ENCODE data around the gene PPA1.
"Not testable (repeated sequence)": the region's sequence is repeated elsewhere in the genome, so short reads cannot be mapped to it uniquely, and the experiment has no call there.

Gene PPA1

DNA sequence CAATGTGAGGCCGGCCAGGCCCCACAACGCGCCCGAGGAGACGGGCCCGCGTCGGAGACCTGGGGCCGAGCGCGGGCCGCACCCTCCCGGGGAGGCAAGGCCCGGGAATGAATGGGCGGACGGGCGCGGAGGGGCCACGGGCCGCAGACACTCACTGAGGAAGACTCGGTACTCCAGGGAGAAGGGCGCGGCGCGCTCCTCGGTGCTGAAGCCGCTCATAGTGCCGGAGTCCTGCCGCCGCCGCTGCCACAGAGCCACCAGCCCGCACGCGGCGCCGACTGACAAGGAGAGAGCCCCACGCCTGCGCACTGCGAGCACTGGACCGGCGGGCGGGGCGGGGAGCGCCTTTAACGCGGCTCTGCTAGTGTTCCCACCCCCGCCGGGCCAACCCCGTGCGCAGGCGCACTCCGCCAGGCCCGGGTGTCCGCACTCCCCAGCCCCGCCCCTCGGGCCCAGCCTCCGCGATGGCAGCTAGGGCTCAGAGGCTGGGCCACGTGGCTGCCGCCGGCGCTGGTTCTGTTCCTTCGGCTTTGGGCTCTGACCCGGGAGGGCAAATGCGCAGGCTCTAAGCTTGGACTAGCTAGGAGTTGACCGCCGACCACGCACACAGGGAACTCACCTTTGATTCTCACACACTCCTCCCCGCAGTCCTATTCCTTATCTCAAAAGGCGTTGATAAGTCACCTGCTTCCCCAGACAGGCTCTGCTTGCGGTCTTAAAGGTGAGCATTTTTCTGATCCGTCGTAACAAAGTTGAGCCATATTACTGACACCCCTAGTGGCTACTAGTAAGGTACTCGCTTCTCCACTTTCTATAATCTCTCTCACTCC is at the start of gene PPA1:
Gene PPA1, minus strand, starts transcription at position 321 of the 830 bp plus-strand sequence. Its CDS starts 102 bp downstream, at position 219.
- peak; percentile 100 for DNase-seq

- no peak for DNase-seq
Observed at GRCh38 chr10:70281609-70282008, 48.4 kb upstream of the PPA1 start.

GRCh38 chr10:70280099-70280498 is 46.9 kb upstream of the PPA1 start:
- no peak for DNase-seq

DNA sequence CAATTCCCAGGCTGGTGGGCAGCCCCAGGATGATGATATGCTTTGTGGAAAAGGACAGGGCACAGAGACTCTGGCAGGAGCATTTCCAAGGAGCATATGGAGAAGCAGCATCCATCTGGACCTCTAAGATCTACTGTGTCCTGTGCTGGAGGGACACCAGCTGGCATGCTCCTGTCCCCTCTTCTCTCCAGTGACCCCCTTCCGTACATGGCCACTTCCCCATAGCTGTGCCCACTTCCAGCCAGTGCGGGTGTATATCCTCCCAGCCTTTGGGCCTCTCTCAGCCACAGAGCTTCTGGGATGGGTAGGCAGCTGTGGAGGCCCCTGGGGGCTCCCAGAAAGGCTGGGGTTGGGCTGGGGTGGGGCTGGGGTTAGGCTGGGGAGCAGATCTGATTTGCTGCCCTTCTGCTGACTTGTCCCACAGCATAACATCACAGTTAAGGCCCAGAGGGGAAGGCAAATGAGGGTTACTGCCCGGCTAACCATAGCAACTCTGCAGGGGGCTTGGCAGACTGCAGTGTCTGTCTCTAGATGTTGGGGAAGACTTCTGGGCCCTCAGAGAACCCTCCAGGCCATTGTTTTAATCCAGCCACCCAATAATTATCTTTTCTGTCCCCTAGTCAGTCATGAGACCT is 44.3 kb upstream of the PPA1 start:
- DNase-seq, result no peak

DNA sequence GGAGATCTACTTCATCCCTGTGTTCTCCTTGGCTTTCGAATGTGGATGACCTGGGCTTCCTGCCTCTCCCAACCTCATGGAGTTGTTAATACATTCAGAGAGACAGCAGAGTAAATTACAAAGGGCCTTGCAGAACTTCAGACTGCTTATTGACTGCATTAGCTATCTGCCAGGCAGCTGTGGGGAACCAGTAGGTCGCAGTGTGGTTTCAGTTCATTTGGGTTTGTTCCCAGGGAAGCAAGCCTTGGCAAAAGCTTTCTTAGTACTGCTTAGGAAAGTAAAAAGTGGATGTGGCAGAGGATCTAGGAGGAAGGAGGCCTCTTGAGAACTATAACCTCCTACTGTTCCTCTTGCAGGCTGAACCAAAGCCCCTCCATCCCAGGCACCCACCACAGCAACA is 41.4 kb upstream of the PPA1 start:
- DNase-seq, result no peak

- no peak for DNase-seq
Observed at GRCh38 chr10:70272925-70273316, 39.7 kb upstream of the PPA1 start.

DNA sequence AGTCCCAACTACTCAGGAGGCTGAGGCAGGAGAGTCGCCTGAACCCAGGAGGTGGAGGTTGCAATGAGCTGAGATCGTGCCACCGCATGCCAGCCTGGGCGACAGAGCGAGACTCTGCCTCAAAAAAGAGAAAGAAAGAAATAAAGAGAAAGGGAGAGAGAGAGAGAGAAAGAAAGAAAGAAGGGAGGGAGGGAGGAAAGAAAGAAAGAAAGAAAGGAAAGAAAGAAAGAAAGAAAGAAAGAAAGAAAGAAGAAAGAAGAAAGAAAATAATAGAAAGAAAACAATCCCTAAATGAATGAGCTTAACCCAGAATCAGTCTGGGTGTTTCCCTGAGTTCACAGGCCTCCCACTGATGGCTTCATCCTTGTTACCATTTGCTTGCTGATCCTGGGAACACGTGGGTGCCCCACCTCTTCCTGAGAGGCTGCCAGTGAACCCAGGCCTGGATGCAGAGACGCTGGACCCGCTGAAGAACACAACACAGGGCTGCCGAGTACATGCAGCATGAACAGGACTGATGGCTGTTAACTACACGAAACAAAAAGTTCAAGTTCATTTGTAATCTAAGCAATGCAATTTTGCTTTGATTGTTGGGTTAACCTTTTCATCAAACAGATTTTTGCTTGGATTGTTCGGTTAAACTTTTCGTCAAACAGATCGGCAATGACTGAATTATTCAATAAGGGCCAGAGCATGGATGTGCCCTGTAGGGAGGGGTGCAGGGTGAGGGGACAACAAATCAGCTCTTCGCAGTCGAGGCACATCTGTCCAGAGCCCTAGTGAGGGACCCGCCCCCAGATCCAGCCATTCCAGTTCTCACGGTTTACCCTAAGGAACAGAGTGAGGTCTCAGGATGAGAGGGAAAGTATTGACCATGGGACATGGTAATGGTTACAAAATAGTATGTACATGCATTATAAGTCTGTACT is 39.0 kb upstream of the PPA1 start:
- DNase-seq, result no peak

- DNase-seq, result no peak
Observed at GRCh38 chr10:70270952-70271351, 37.7 kb upstream of the PPA1 start.

DNA sequence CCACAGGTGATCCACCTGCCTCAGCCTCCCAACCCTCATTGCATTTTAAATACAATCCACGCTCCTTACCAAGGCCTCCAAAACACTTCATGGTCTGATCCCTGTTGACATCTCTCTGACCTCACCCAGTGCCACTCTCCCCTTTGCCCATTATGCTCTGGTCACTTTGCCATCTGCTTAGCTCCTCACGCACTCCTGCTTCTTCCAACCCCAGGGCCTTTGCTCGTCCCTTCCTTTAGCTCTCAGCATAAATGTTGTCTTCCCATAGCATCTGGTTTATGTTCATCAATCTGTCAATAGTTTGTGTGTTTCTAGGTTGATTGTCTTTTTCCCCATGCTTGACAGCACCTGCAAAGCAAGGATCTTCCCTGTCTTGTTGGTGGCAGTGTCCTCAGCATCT is 36.5 kb upstream of the PPA1 start:
- DNase-seq, result no peak

DNA sequence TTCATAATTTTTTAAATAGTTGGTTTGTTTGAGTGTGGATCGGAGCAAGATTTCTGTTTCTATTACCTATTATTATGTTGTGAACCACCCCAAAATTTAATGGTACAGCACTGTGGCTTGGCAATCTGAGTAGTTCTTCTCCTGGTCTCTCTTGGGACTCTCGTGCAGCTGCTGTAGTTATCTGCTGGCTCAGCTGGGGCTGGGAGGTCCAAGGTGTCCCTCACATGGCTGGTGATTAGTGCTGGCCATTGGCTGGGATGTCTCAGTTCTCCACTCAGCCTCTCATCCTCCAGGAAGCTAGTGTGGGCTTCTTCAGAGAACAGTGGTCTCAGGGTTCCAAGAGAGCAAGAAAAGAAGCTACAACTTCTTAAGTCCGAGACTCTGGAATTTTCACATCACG is 35.1 kb upstream of the PPA1 start:
- no peak for DNase-seq

DNA sequence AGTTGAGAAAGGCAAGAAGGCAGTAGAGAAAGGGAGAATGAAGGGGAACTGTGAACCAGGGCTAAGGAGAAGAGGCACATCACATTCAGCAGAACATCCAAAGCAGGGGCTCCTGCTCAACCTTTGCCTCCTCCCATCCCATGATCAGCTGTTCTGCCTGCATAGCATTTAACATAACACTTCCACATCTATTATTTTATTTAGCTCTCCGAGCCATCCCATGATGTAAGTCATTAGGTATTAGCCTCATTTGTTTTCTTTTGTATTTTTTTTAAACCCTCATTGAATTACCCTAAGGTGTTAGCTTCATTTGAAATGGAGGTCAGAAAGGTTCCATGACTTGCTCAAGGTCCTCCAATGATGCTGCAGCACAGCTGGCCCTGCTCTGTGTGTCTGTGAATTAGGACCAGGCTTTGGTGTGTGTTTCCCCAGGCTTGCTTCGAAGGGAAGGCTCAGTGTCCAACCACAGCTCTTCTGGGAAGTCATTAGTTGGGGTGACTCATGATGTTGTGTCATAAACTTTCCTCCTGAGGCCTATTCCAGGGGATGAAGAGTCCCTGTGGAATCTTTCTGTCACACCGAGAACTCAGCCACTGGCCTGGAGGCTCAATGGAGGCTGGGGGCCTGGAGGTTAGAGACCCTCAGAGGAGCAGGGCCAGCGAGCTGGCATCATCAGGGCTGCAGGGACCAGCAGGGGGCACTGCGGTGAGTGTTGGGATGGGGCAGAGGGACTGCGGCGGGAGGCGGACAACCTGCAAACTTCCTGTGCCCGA is 34.1 kb upstream of the PPA1 start:
- DNase-seq, result no peak

- DNase-seq, result no peak
Observed at GRCh38 chr10:70266701-70267100, 33.5 kb upstream of the PPA1 start.

DNA sequence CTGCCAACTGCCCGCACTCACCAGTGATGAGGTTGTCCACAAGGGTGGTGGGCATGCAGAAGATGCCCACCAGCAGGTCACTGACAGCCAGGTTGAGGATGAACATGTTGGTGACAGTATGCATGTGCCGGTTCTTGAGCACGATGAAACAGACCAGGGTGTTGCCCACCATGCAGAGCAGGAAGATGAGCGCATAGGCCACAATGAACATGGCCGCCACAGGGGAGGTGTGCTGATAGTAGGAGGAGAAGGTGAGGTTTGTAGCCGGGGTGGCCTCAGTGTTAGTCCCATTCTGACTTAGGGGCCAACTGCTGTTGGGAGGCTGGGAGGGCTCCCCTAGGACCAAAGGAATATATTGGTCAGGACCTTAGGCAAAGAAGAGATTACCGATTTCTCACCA is 32.8 kb upstream of the PPA1 start:
- DNase-seq, result no peak

DNA sequence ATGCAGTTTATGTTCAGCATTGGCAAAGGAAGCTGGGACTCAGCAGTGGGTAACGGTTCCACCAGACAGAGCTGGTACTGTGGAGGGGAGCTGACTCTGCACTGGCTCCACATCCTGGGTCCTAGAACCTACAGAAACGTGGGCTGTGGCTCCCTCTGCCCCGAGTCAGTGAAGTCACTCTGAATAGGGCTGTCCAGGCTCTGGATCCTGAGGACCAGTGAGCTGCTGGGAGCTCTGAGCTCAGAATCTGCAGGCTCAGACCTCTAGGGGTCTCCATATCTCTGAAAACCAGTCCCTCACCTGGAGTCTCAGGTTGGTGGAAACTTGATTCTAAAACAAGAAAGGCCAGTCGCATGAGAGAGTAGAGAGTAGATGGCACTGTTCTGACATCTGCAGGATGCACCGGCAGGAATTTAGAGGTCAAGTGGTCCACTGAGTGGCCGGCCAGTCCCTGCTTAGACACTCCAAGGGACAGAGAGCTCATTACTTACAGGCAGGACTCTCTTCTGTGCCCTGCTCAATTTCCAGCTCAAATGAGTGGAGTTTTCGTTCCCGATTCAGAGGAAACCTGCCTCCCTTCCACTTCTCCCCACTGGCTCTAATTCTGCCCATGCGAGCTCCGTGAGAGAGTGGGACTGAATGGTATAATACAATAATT is 31.9 kb upstream of the PPA1 start:
- no peak for DNase-seq

DNA sequence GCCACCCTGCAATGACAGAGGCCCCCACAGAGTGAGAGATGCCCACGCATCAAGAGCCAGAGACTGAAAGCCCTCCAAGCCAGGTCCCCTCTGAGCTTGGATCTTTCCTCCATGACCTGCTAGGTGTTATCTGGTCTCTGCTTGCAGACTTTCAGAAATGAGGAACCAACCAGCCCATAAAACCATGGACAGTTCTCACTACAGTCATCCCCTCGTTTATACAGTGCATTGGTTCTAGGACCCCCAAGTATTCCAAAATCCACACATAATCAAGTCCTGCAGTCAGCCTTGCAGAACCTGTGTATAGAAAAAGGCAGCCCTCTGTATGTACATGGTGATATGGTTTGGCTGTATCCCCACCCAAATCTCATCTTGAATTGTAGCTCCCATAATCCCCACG is 27.5 kb upstream of the PPA1 start:
- DNase-seq, result no peak

GRCh38 chr10:70260259-70260658 is 27.0 kb upstream of the PPA1 start:
- no peak for DNase-seq

GRCh38 chr10:70258216-70258615 is 25.0 kb upstream of the PPA1 start:
- DNase-seq, result no peak

- DNase-seq, result not testable (repeated sequence)
Observed at GRCh38 chr10:70257816-70258215, 24.6 kb upstream of the PPA1 start.

- no peak for DNase-seq
Observed at GRCh38 chr10:70256463-70256862, 23.2 kb upstream of the PPA1 start.

DNA sequence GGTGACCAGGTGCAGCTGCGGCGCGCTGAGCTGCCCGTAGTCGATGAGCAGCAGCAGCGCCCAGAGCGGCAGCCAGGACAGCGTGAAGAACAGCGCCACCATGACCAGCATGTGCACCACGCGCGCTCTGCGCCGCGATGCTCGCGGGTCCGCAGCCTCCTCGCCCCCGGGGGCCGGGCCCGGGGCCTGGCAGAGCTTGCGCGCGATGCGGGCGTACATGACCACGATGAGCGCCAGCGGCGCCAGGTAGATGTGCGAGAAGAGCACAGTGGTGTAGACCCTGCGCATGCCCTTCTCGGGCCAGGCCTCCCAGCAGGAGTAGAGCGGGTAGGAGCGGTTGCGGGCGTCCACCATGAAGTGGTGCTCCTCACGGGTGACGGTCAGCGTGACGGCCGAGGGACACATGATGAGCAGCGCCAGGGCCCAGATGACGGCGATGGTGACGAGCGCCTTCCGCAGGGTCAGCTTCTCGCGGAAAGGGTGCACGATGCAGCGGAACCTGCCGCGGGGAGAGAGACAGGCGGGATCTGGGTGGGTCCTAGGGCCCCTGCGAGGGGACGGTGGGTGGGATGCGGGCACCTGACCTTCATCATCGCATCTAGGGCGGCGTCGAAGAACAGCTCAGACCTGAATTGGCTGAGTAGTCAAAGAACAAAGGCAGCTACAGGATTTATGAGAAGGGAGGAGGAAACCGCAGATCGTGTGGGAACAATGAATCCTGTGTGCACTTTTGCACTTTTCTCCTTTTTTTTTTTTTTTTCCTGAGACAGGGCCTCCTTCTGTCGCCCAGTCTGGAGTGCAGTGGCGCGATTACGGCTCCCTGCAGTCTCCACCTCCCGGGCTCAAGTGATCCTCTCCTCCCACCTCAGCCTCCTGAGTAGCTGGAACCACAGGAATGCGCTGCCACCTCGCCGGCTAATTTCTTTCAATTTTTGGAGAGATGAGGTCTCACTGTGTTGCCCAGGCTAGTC is 22.4 kb upstream of the PPA1 start:
- DNase-seq, result peak; percentile 18

GRCh38 chr10:70254778-70255328 is 21.6 kb upstream of the PPA1 start:
- DNase-seq, result no peak

Measured in activated naive CD4-positive, alpha-beta T cell treated with anti-CD3 and anti-CD28 coated beads, Interleukin-2, amount 50 U/mL, for 16 hours (primary cell).